Measurements from ENCODE around the gene PSMB11.
A peak's percentile ranks its signal among the peaks of the same experiment; 100 is the strongest.

DNA sequence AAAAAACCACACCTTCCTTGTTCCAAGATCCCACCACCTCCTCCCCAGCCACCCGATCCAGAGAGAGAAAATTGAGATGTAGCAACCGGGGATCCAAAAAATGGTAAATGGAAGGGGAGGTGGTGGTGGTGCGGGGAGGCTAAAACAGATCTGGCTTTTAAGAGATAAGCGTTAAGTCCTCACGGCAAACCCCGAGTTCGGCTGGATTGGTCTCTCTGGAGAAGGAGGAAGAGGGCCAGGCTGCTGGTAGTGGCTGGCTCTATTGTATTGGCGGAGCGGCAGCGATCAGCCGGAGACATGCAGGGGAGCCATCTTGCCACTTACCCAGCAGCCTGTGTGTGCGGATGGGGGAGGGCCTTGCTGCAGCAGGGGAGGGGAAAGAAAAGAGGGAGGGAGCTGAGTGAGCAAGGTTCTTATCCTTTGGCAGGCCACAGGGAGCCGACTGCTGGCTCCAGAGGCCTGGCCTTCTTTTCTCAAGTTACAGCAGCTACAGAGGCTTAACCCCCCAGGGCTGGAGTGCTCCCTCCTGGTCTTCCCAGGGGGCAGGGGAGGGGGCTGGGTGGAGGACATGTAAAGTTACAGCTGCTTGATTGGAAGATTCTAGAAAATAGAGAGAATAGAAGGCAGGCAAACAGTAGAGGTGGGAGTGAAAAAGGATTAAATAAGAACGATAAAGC, 29.4 kb downstream of the PSMB11 start:
- peak in 1 of 2 donors; percentile 45 for TF ChIP-seq POLR2A (IDR thresholded peaks at IDR 0.05)
- TF ChIP-seq, protein P1, sequence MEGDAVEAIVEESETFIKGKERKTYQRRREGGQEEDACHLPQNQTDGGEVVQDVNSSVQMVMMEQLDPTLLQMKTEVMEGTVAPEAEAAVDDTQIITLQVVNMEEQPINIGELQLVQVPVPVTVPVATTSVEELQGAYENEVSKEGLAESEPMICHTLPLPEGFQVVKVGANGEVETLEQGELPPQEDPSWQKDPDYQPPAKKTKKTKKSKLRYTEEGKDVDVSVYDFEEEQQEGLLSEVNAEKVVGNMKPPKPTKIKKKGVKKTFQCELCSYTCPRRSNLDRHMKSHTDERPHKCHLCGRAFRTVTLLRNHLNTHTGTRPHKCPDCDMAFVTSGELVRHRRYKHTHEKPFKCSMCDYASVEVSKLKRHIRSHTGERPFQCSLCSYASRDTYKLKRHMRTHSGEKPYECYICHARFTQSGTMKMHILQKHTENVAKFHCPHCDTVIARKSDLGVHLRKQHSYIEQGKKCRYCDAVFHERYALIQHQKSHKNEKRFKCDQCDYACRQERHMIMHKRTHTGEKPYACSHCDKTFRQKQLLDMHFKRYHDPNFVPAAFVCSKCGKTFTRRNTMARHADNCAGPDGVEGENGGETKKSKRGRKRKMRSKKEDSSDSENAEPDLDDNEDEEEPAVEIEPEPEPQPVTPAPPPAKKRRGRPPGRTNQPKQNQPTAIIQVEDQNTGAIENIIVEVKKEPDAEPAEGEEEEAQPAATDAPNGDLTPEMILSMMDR (IDR thresholded peaks at IDR 0.05): no peak

Data from heart left ventricle (tissue), 13 donors.